GM12878 (cell line): ENCODE data around the gene ATG101.

Experiments
- EP300 ChIP-seq, 2 experiments: fragments of 150-350 bp in 1 of 2; IDR thresholded peaks; 2 replicates each; pipeline ENCODE4 v1.6.1; 2011 to 2012; ENCODE audit warnings: low read depth in 2 of 2, low read length in 2 of 2, borderline replicate concordance in 1 of 2, improper control_type of control experiment in 1 of 2, inconsistent platforms in 1 of 2; ENCODE audit not compliant: control insufficient read depth in 1 of 2
- GATAD2B ChIP-seq: fragments of 450-650 bp; conservative IDR thresholded peaks from 2 replicates; pipeline ENCODE4 v1.6.1; 2017; ENCODE audit warnings: low read depth, mild to moderate bottlenecking, moderate library complexity
- POLR2AphosphoS5 ChIP-seq: IDR thresholded peaks from 2 replicates; pipeline ENCODE4 v1.6.1; 2011; ENCODE audit warnings: mild to moderate bottlenecking, low read length, inconsistent platforms
- RUNX3 ChIP-seq: IDR thresholded peaks from 2 replicates; pipeline ENCODE4 v1.6.1; 2012; ENCODE audit warnings: low read length, inconsistent platforms
- SMC3 ChIP-seq: IDR thresholded peaks from 2 replicates; pipeline ENCODE4 v1.6.1; 2011; ENCODE audit warnings: low read length, improper control_type of control experiment, borderline replicate concordance
- TCF12 ChIP-seq: IDR thresholded peaks from 2 replicates; pipeline ENCODE4 v1.6.1; 2011; ENCODE audit warnings: low read depth, mild to moderate bottlenecking, low read length
- YY1 ChIP-seq: IDR thresholded peaks from 2 replicates; pipeline ENCODE4 v1.6.1; 2011; ENCODE audit warnings: low read depth, mild to moderate bottlenecking, low read length
- ZNF384 ChIP-seq: IDR thresholded peaks from 2 replicates; pipeline ENCODE4 v1.6.1; 2012; ENCODE audit warnings: low read depth, mild to moderate bottlenecking, low read length, improper control_type of control experiment, borderline replicate concordance
- TF ChIP-seq, protein P1 (sequence below): fragments of 450-650 bp; IDR thresholded peaks from 2 replicates; pipeline ENCODE4 v1.6.1; 2016; ENCODE audit warnings: mild to moderate bottlenecking

DNA sequence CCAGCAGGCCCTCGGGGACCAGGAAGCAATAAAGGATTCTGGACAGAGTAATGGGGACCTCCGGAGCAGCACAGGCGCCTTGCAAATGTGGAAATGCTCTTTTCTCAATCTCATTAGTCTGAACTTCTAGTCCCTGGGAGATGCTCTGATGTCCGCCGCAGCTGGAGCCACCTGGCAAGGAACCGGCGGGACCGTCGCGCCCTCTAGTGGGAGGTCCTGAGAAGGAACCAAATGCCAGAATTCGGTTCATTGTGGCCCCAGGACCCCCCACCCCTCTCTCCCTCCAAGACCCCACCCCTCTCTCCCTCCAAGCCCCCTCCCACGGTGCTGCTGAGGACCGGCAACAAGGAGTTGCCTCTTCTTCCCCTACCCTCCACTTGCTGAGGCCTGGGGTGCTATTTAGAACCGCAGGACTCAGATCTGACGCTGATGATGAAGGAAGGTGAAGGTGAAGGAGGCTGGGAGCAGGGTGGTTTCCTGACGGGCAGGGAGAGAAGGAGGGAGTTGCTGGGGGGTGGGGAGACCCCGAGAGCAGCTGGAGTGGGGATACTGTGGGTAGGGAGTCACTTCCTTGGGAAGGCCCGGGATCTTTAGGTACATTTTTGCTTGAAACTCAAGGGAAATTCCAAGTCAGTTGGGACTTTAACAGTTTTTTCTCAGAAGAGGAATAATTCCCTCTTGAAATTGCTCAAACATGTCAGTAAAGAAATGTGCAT, 52.2 kb downstream of the ATG101 start:
- peak; percentile 38; the same call in 1 of the 2 replicates for TF ChIP-seq RUNX3
- TF ChIP-seq YY1 = peak; percentile 77
- TF ChIP-seq SMC3 = peak; percentile 57; the same call in 1 of the 2 replicates
- TF ChIP-seq EP300 (IDR thresholded peaks at IDR 0.05; ENCODE audit: borderline replicate concordance in 1 of 2, control insufficient read depth in 1 of 2, low read depth in 2 of 2, low read length in 2 of 2) = no peak
- TF ChIP-seq ZNF384 = no peak
- no peak for TF ChIP-seq POLR2AphosphoS5
- peak; percentile 97 for TF ChIP-seq TCF12
- no peak for TF ChIP-seq GATAD2B
- TF ChIP-seq, protein P1, sequence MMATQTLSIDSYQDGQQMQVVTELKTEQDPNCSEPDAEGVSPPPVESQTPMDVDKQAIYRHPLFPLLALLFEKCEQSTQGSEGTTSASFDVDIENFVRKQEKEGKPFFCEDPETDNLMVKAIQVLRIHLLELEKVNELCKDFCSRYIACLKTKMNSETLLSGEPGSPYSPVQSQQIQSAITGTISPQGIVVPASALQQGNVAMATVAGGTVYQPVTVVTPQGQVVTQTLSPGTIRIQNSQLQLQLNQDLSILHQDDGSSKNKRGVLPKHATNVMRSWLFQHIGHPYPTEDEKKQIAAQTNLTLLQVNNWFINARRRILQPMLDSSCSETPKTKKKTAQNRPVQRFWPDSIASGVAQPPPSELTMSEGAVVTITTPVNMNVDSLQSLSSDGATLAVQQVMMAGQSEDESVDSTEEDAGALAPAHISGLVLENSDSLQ = no peak
